Measurements from ENCODE around the gene SSX2IP. TPM values are rescaled to one million over a fixed set of nuclear protein-coding genes. Genes with fewer than 3 reads are reported as not detected.
A peak's percentile ranks its signal among the peaks of the same experiment; 100 is the strongest.

The SSX2IP gene
- total and polyA plus RNA-seq, 9 of the 15 experiments (the other 6 are each of a cell fraction or from before 2014, with no cell fraction given) = 20.6 to 96.7 (median 61.7) TPM

DNA sequence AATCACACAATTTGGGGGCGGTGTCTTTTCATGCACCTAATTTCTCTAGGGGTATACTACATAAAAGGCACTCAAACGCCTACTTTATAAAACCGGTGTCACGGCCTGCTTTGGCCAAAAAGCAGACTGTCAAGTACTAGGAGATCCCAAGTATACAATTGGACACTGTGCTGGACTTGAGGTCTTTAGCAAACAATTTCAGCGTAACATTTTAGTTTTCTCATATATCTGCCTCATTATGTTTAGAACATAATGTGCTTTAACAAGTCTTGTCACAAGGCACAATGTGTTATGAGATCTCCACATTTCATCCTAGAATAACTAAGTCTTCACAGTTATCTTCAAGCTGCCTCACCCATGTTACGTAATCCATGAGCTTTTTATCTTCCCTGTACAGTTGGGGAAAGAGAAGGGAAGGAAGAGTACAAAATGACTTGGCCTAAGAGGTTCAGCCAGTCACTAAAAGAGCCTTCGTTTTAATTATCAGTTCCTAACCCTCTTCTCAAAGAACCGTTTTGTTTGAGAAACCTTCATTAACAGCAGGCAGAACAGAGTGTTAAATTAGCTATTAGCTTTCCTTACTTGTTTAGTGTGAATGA lies 1.7 kb downstream of the SSX2IP start (continued):
- TF ChIP-seq MEF2D (tag; conservative IDR thresholded peaks at IDR 0.05; ENCODE audit: low read depth) = peak; percentile 46; the same call in 1 of the 2 replicates
- no peak for TF ChIP-seq XRCC5 (IDR thresholded peaks at IDR 0.05; ENCODE audit: low read depth, low read length)
- TF ChIP-seq KAT8 (IDR thresholded peaks at IDR 0.05; ENCODE audit: low read depth) = no peak
- TF ChIP-seq HNRNPUL1 (IDR thresholded peaks at IDR 0.05; ENCODE audit: low read length) = no peak
- TF ChIP-seq HEY1 (CRISPR knock-in tag; IDR thresholded peaks at IDR 0.05; ENCODE audit: borderline replicate concordance) = no peak
- TF ChIP-seq, protein P1, sequence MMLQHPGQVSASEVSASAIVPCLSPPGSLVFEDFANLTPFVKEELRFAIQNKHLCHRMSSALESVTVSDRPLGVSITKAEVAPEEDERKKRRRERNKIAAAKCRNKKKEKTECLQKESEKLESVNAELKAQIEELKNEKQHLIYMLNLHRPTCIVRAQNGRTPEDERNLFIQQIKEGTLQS (IDR thresholded peaks at IDR 0.05) = peak; percentile 92
- TF ChIP-seq, protein P1 (CRISPR knock-in tag; conservative IDR thresholded peaks at IDR 0.05) = no peak
- peak; percentile 84 to 88 for TF ChIP-seq TRIM24 (IDR thresholded peaks at IDR 0.05)
- TF ChIP-seq ZNF431 (CRISPR knock-in tag; IDR thresholded peaks at IDR 0.05) = no peak
- TF ChIP-seq HDAC6 (IDR thresholded peaks at IDR 0.05; ENCODE audit: low read depth, low read length) = no peak
- no peak for TF ChIP-seq ZNF354B (CRISPR knock-in tag; IDR thresholded peaks at IDR 0.05)
- TF ChIP-seq, protein P2, sequence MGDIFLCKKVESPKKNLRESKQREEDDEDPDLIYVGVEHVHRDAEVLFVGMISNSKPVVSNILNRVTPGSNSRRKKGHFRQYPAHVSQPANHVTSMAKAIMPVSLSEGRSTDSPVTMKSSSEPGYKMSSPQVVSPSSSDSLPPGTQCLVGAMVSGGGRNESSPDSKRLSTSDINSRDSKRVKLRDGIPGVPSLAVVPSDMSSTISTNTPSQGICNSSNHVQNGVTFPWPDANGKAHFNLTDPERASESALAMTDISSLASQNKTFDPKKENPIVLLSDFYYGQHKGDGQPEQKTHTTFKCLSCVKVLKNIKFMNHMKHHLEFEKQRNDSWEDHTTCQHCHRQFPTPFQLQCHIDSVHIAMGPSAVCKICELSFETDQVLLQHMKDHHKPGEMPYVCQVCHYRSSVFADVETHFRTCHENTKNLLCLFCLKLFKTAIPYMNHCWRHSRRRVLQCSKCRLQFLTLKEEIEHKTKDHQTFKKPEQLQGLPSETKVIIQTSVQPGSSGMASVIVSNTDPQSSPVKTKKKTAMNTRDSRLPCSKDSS (IDR thresholded peaks at IDR 0.05; ENCODE audit: low read depth, partially characterized antibody) = no peak
- TF ChIP-seq MYNN (IDR thresholded peaks at IDR 0.05) = peak; percentile 72
- no peak for TF ChIP-seq MYNN (CRISPR knock-in tag; IDR thresholded peaks at IDR 0.05)
- TF ChIP-seq, protein P3, sequence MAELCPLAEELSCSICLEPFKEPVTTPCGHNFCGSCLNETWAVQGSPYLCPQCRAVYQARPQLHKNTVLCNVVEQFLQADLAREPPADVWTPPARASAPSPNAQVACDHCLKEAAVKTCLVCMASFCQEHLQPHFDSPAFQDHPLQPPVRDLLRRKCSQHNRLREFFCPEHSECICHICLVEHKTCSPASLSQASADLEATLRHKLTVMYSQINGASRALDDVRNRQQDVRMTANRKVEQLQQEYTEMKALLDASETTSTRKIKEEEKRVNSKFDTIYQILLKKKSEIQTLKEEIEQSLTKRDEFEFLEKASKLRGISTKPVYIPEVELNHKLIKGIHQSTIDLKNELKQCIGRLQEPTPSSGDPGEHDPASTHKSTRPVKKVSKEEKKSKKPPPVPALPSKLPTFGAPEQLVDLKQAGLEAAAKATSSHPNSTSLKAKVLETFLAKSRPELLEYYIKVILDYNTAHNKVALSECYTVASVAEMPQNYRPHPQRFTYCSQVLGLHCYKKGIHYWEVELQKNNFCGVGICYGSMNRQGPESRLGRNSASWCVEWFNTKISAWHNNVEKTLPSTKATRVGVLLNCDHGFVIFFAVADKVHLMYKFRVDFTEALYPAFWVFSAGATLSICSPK (IDR thresholded peaks at IDR 0.05; ENCODE audit: borderline replicate concordance) = no peak
- peak in 1 of 2 experiments; percentile 7; a peak in 1 of 4 replicates for TF ChIP-seq RAD21 (CRISPR knock-in tag; conservative IDR thresholded peaks at IDR 0.05 in 1 of 2, IDR thresholded peaks at IDR 0.05 in 1 of 2)
- TF ChIP-seq PHF21A (IDR thresholded peaks at IDR 0.05; ENCODE audit: borderline replicate concordance, low read depth) = no peak
- TF ChIP-seq, protein P4, sequence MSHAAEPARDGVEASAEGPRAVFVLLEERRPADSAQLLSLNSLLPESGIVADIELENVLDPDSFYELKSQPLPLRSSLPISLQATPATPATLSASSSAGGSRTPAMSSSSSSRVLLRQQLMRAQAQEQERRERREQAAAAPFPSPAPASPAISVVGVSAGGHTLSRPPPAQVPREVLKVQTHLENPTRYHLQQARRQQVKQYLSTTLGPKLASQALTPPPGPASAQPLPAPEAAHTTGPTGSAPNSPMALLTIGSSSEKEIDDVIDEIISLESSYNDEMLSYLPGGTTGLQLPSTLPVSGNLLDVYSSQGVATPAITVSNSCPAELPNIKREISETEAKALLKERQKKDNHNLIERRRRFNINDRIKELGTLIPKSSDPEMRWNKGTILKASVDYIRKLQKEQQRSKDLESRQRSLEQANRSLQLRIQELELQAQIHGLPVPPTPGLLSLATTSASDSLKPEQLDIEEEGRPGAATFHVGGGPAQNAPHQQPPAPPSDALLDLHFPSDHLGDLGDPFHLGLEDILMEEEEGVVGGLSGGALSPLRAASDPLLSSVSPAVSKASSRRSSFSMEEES (CRISPR knock-in tag; IDR thresholded peaks at IDR 0.05) = no peak
- peak; percentile 59; the same call in 1 of the 2 replicates for TF ChIP-seq ZEB2 (IDR thresholded peaks at IDR 0.05)
- TF ChIP-seq CEBPG (CRISPR knock-in tag; IDR thresholded peaks at IDR 0.05) = peak; percentile 89
- peak; percentile 96 to 97 for TF ChIP-seq CEBPG (tag; conservative IDR thresholded peaks at IDR 0.05 in 1 of 2, IDR thresholded peaks at IDR 0.05 in 1 of 2)
- TF ChIP-seq, protein P5, sequence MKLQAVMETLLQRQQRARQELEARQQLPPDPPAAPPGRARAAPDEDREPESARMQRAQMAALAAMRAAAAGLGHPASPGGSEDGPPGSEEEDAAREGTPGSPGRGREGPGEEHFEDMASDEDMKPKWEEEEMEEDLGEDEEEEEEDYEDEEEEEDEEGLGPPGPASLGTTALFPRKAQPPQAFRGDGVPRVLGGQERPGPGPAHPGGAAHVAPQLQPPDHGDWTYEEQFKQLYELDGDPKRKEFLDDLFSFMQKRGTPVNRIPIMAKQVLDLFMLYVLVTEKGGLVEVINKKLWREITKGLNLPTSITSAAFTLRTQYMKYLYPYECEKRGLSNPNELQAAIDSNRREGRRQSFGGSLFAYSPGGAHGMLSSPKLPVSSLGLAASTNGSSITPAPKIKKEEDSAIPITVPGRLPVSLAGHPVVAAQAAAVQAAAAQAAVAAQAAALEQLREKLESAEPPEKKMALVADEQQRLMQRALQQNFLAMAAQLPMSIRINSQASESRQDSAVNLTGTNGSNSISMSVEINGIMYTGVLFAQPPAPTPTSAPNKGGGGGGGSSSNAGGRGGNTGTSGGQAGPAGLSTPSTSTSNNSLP (IDR thresholded peaks at IDR 0.05; ENCODE audit: borderline replicate concordance, low read depth, low read length) = peak; percentile 86; the same call in 1 of the 2 replicates

All from K562 (cell line).